ENCODE results near the gene COL5A1.

The COL5A1 gene

DNA sequence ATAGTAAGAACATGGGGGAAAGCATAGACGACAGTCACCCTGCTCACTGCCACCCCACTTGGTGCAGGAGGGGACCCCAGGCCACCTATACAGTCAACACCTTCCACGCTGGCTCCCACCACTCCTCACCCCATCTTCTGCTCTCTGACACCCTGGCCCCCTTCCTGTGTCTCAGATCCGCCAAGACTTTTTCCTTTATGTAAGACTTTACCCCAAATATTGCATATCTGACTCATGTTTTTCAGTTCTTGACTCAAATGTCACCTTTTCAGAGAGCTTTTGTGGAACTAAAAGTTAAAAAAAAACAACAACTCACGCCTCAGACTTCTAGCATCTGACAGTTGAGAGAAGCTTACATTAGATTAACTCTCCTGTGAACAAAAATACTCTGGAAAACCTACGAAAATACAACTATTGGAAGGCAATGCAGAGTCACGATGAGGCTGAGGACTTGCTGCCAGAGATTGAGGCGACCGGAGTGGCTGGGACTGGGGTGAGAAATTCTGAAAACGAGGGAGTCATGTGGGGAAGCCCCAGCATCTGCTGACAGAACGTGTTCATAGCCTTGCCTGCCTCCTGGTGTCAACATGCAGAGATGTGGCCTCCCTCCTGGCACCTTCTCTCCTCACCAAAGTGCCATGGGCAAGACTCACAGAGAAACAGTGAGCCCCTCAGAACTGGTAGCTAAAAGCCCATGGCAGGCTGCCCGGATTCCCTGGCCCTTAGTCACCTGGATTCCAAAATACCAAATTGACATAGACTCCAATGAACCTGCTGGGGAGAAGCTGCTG, 216.6 kb downstream of the COL5A1 start:
- TF ChIP-seq FOXP2 (optimal IDR thresholded peaks at IDR 0.05; ENCODE audit: borderline replicate concordance, extremely low read depth, extremely low read length, insufficient read depth) (no peak), TAF1 (IDR thresholded peaks at IDR 0.05; ENCODE audit: borderline replicate concordance, insufficient read depth, low read length) (no peak), SIN3A (IDR thresholded peaks at IDR 0.05; ENCODE audit: borderline replicate concordance, insufficient read depth, low read length) (no peak), POLR2AphosphoS5 (IDR thresholded peaks at IDR 0.05; ENCODE audit: low read depth, low read length) (no peak)
- TF ChIP-seq, protein P1, sequence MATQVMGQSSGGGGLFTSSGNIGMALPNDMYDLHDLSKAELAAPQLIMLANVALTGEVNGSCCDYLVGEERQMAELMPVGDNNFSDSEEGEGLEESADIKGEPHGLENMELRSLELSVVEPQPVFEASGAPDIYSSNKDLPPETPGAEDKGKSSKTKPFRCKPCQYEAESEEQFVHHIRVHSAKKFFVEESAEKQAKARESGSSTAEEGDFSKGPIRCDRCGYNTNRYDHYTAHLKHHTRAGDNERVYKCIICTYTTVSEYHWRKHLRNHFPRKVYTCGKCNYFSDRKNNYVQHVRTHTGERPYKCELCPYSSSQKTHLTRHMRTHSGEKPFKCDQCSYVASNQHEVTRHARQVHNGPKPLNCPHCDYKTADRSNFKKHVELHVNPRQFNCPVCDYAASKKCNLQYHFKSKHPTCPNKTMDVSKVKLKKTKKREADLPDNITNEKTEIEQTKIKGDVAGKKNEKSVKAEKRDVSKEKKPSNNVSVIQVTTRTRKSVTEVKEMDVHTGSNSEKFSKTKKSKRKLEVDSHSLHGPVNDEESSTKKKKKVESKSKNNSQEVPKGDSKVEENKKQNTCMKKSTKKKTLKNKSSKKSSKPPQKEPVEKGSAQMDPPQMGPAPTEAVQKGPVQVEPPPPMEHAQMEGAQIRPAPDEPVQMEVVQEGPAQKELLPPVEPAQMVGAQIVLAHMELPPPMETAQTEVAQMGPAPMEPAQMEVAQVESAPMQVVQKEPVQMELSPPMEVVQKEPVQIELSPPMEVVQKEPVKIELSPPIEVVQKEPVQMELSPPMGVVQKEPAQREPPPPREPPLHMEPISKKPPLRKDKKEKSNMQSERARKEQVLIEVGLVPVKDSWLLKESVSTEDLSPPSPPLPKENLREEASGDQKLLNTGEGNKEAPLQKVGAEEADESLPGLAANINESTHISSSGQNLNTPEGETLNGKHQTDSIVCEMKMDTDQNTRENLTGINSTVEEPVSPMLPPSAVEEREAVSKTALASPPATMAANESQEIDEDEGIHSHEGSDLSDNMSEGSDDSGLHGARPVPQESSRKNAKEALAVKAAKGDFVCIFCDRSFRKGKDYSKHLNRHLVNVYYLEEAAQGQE (IDR thresholded peaks at IDR 0.05; ENCODE audit: insufficient read depth in 1 of 2, low read depth in 2 of 2, low read length in 2 of 2): no peak

DNA sequence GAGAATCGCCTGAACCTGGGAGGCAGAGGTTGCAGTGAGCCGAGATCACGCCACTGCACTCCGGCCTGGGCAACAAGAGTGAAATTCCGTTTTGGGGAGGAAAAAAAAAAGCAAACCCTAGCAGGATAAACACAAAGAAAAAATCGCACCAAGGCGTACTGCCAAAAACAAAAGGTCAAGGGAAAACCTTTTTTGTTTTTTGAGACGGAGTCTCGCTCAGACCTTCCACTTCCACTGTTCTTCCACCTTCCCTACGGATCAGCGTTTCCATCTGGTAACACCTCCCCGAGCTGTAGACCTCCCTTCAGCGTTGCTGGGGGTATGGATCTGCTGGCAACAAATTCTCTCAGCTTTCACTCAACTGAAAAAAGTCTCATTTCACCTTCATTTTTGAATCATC, 218.9 kb downstream of the COL5A1 start:
- no peak for TF ChIP-seq FOXP2 (optimal IDR thresholded peaks at IDR 0.05; ENCODE audit: borderline replicate concordance, extremely low read depth, extremely low read length, insufficient read depth)
- no peak for TF ChIP-seq TAF1 (IDR thresholded peaks at IDR 0.05; ENCODE audit: borderline replicate concordance, insufficient read depth, low read length)
- no peak for TF ChIP-seq SIN3A (IDR thresholded peaks at IDR 0.05; ENCODE audit: borderline replicate concordance, insufficient read depth, low read length)
- TF ChIP-seq, protein P1 (IDR thresholded peaks at IDR 0.05; ENCODE audit: insufficient read depth in 1 of 2, low read depth in 2 of 2, low read length in 2 of 2): no peak
- no peak for TF ChIP-seq POLR2AphosphoS5 (IDR thresholded peaks at IDR 0.05; ENCODE audit: low read depth, low read length)

DNA sequence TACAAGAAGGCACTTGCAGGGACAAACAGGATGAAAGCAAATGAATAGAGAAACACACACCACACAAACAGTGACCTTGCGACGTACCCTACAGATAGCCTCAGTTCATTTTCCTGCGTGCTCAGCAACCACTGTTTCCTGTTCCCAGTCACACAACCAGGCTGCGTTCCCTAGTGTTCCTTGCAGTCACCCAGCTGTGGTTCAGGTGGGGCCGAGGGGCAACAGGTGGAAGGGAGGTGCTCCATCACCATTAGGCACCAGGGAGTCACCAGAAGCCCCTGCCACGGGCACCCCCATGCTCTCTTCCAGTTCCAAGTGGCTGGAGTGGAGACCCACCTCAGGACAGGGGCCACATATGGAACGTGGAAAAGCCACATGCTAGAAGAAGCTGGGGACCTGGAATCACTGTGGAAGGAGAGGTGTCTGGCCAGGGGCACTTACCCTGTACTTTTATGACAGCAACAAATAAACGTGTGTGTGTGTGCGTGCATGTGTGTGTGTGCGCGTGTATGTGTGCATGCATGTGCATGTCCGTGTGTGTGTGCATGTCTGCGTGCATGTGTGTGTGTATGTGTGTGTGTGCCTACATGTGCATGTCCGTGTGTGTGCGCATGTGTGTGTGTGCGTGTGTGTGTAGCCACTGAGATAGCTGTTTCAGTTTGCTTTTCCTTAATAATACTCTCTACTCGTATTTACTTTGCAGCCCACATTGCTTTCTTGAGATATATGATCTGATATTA, 220.2 kb downstream of the COL5A1 start:
- TF ChIP-seq, protein P1 (IDR thresholded peaks at IDR 0.05; ENCODE audit: insufficient read depth in 1 of 2, low read depth in 2 of 2, low read length in 2 of 2): no peak
- TF ChIP-seq FOXP2 (optimal IDR thresholded peaks at IDR 0.05; ENCODE audit: borderline replicate concordance, extremely low read depth, extremely low read length, insufficient read depth): no peak
- TF ChIP-seq TAF1 (IDR thresholded peaks at IDR 0.05; ENCODE audit: borderline replicate concordance, insufficient read depth, low read length): no peak
- TF ChIP-seq SIN3A (IDR thresholded peaks at IDR 0.05; ENCODE audit: borderline replicate concordance, insufficient read depth, low read length): no peak
- TF ChIP-seq POLR2AphosphoS5 (IDR thresholded peaks at IDR 0.05; ENCODE audit: low read depth, low read length): no peak

DNA sequence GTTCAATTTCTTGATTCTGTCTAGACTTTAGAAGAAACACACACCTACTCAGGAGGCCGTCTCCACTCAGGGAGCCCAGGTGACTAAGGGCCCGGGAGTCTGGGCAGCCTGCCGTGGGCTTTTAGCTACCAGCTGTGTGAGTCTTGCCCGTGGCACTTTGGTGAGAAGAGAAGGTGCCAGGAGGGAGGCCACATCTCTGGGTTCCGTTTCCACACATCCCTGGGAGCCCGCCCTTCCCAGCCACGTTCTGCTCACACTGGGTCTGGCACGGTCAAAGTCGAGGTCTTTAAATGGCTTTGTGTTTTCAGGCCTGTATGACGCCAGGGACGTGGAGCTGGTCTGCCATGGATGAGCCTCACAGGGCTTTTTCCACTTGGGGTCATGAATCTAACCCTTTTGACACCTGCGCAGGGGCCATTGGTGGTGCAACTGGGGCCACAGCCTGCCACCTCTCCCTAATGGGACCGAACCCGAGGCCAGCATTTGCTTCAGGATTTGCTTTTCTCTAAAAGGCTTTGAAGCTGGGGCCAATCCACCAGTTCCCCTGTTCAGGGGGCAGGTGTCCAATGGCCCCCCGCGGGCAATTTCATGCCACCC, 221.8 kb downstream of the COL5A1 start:
- no peak for TF ChIP-seq TAF1 (IDR thresholded peaks at IDR 0.05; ENCODE audit: borderline replicate concordance, insufficient read depth, low read length)
- TF ChIP-seq, protein P1 (IDR thresholded peaks at IDR 0.05; ENCODE audit: insufficient read depth in 1 of 2, low read depth in 2 of 2, low read length in 2 of 2): no peak
- TF ChIP-seq POLR2AphosphoS5 (IDR thresholded peaks at IDR 0.05; ENCODE audit: low read depth, low read length): no peak
- TF ChIP-seq FOXP2 (optimal IDR thresholded peaks at IDR 0.05; ENCODE audit: borderline replicate concordance, extremely low read depth, extremely low read length, insufficient read depth): no peak
- no peak for TF ChIP-seq SIN3A (IDR thresholded peaks at IDR 0.05; ENCODE audit: borderline replicate concordance, insufficient read depth, low read length)

All from PFSK-1 (cell line).